GM18498 (cell line): Measurements from ENCODE around the gene GRM1.

ENCODE experiments used
- ATAC-seq: cut with Tn5 transposase; IDR thresholded peaks from one replicate; pipeline ENCODE4 v1.9.1; 2021; ENCODE audit warnings: mild to moderate bottlenecking, moderate library complexity; ENCODE audit not compliant: unreplicated experiment

Gene GRM1

DNA sequence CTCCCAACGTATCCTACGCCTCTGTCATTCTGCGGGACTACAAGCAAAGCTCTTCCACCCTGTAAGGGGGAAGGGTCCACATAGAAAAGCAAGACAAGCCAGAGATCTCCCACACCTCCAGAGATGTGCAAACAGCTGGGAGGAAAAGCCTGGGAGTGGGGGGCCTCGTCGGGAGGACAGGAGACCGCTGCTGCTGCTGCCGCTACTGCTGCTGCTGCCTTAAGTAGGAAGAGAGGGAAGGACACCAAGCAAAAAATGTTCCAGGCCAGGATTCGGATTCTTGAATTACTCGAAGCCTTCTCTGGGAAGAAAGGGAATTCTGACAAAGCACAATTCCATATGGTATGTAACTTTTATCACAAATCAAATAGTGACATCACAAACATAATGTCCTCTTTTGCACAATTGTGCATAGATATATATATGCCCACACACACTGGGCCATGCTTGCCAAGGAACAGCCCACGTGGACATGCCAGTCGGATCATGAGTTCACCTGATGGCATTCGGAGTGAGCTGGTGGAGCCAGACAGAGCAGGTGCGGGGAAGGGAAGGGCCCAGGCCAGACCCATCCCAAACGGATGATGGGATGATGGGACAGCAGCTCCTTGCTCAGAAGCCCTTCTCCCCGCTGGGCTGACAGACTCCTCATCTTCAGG lies 406.0 kb downstream of the GRM1 start:
- no peak for ATAC-seq

DNA sequence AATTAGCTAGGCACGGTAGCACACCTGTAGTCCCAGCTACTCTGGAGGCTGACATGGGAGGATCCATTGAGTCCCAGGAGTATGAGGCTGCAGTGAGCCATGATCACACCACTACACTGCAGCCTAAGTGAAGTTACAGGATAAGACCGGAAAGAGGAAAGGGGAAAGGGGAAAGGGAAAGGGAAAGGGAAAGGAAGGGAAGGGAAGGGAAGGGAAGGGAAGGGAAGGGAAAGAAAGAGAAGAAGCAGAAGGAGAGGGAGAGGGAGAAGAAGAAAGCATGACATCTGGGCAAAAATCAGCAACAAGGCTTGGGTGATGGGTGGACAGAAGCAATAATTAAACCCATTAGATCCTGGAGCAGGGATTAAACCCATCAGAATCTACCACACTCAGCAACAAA lies 413.0 kb downstream of the GRM1 start:
- ATAC-seq = no peak

DNA sequence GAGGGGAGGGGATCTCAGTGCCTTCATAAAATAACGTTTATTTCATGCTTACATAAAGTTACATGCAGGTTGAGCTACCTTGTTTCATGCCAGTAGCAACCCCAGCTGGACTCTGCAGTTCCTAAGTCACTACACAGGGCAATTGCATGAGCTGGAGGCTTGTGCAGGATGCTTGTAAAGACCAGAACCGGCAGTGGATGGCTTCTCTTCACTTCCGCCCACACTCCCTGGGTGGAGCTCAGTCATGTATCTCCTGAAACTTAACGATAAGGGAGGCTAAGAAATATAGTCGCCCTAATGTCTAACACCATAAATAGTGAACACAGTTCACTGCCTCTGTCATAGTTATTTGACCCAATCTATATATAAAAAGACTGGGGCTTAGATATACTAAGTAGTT lies 415.3 kb downstream of the GRM1 start:
- ATAC-seq = no peak

DNA sequence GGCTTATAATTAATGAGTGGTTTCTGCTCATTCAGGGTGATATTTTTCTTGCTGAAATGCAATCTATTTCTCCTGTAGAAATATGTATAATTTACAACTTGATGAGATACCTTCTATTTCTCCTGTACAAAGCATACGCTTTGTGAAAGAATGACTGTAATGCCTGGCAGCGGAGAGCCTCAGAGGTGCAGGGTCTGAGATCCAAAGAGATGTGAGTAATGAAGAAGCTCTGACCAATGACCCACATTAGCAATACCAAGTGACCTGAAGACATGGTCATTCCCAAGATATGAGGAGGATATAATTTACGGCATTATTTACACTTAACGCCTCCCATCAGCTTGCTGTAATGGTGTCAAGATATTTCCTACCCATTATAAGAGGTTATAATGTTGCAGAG lies 416.4 kb downstream of the GRM1 start:
- ATAC-seq = no peak

DNA sequence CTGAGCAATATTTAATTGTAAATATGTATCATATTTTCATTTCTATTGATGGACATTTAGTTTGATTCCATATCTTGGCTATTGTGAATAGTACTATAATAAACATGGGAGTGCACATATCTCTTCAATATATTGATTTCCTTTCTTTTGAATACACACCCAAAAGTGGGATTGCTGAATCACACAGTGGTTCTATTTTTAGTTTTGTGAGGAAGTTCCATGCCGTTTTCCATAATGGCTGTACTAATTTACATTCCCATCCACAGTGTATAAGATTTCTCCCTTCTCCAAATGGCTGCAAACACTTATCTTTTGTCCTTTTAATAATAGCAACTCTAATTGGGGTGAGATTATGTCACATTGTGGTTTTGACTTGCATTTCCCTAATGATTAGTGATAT lies 428.0 kb downstream of the GRM1 start:
- no peak for ATAC-seq

DNA sequence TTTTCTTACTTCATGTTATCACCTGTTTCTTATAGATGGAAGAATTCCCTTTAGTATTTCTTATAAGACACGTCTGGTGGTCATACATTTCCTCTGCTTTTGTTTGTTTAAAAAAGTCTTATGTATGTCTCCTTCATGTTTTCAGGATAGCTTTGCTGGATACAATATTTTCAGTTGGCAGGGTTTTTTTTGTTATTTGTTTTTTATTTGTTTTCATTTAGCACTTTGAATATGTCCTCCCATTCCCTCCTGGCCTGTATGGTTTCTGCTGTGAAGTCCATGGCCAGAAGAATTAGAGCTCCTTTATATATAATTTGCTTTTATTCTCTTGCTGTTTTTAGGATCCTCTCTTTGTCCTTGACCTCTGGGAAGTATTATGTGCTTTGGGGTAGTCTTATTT lies 432.1 kb downstream of the GRM1 start:
- ATAC-seq = no peak

DNA sequence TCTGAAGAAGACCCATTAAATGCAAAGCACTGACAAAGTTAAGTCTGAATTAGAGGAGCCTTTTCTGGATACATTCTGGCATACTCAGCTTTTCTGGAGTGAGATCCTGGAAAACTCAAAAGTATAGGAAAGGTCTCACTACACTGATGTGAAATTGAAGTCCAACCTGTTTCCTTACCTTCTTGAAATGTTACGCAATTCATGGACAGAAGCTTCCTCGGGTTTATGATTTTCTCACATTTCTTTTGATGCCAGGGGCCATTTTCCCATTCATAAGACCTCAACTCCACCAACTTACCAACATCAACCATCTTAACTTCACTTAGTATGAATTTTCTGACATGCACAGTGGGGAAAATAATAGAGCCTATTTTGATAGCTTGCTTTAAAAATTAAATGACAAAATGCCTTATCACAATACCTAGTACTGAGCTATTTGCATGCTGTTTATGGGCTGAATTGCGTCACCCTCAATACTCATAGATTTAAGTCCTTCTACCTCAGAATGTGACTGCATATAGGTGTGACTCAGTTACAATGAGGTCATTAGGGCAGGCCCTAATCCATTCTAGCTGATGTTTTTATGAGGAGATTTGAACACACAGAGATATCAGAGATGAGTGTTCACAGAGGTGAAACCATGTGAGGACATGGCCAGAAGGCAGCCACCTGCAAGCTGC lies 441.4 kb downstream of the GRM1 start:
- no peak for ATAC-seq

DNA sequence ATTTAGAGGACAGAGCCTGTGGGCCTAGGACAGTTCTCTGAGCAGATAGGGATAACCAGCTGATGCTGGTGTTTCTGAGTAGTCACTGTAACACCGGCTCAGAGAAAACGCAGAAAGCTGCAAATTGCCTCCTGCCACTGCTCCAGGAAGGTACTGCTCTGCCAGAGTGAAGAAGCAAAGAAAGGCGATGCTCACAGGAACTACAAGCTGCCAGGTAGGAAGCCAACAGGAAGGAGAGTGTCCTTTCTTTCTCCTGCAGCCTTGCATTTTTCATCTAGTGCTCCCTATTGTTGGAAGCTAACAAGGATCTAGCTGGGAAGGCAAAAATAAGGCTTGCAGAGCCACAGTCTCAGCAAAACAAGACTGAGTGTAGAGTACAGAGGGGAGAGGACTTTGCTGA lies 444.1 kb downstream of the GRM1 start:
- no peak for ATAC-seq

DNA sequence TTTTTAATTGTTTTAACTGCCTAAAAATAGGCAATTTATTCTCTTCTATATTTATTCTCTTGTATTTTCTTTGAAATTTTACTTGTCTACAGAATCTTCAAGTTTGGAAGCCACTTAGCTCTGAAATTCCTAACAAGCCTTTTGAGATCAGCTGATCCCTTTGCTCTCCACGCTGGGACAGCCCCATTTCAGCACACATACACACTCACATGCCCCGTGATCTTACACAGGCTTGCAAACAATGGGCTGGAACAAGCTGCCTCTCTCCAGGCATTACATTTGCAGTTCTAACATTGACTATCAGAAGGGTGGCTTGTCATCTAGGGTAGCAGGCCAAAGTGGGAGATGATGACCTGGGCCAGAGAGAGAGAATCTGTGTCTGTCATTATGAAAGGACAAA lies 452.7 kb downstream of the GRM1 start:
- no peak for ATAC-seq

DNA sequence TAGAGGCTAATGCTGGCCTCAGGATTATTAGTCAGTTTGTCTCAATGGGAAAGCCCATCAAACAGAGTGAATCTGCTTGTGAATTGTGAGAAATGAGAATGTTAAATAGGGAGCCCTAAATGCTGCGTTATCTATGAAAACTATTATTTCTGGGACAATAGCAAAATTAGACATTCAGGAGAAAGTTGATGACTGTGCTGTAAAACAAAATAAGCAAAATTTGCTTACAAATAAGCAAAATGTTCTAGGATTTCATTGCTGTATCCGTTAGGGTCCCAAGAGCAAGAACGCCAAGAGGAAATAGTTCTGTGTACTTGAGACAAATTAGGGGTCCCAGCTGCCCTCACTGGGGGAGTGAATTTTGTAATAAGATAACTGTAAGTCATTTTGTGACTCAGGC lies 455.5 kb downstream of the GRM1 start:
- ATAC-seq = no peak
